Epithelial cell of esophagus (primary cell): ENCODE data around the gene CTNND2.

ENCODE experiments used
- DNase-seq: peaks from one replicate; pipeline ENCODE4 v3.0.0; 2010; ENCODE audit warnings: low read depth
- H3K4me3 ChIP-seq: 2 replicates; pipeline ENCODE4 v1.5.1; 2011; ENCODE audit warnings: mild to moderate bottlenecking, low read length, control low read depth
- CTCF ChIP-seq: IDR thresholded peaks from 2 replicates; pipeline ENCODE4 v1.5.1; 2011; ENCODE audit warnings: low read depth, mild to moderate bottlenecking, low read length, control low read depth, inconsistent platforms; ENCODE audit not compliant: insufficient read depth; ENCODE audit errors: missing control alignments

CTNND2 gene

GRCh38 chr5:11372191-11372590, 532.1 kb downstream of the CTNND2 start:
- no peak for DNase-seq
- TF ChIP-seq CTCF = no peak
- H3K4me3 ChIP-seq = no peak overlapping the region

- no peak for TF ChIP-seq CTCF
These were observed 533.2 kb downstream of the CTNND2 start for GRCh38 chr5:11371021-11371420.

GRCh38 chr5:11364531-11364930, 539.7 kb downstream of the CTNND2 start:
- no peak overlapping the region for H3K4me3 ChIP-seq
- no peak for TF ChIP-seq CTCF
- no peak for DNase-seq

More at GRCh38 chr5:11371021-11371420, 533.2 kb downstream of the CTNND2 start:
- no peak overlapping the region for H3K4me3 ChIP-seq
- no peak for DNase-seq

GRCh38 chr5:11363631-11364178, 540.5 kb downstream of the CTNND2 start:
- DNase-seq = no peak
- TF ChIP-seq CTCF = no peak
- H3K4me3 ChIP-seq = no peak overlapping the region

- no peak for DNase-seq
- H3K4me3 ChIP-seq = no peak overlapping the region
- no peak for TF ChIP-seq CTCF
These were observed 542.5 kb downstream of the CTNND2 start for GRCh38 chr5:11361768-11362167.

- TF ChIP-seq CTCF = no peak
- no peak overlapping the region for H3K4me3 ChIP-seq
- no peak for DNase-seq
These were observed 546.3 kb downstream of the CTNND2 start for GRCh38 chr5:11357928-11358327.

- TF ChIP-seq CTCF = no peak
- DNase-seq = no peak
- no peak overlapping the region for H3K4me3 ChIP-seq
These were observed 548.8 kb downstream of the CTNND2 start for GRCh38 chr5:11355491-11355890.
